Nephron (organoid): ENCODE results near the gene PRAMEF17.
"Not testable (repeated sequence)": the region's sequence is repeated elsewhere in the genome, so short reads cannot be mapped to it uniquely, and the experiment has no call there.

Experiments
- H3K27ac Mint-ChIP-seq, 3 experiments: 2 replicates each; pipeline ENCODE4 v1.8.0; 2020; ENCODE audit warnings: mixed read lengths in 3 of 3, mild to moderate bottlenecking in 2 of 3, moderate library complexity in 1 of 3
- H3K27me3 Mint-ChIP-seq: 2 replicates; pipeline ENCODE4 v1.8.0; 2021; ENCODE audit warnings: low read depth, mild to moderate bottlenecking, moderate library complexity, mixed read lengths
- H3K36me3 Mint-ChIP-seq: 2 replicates; pipeline ENCODE4 v1.8.0; 2020; ENCODE audit warnings: low read depth, mixed read lengths
- H3K4me1 Mint-ChIP-seq: 2 replicates; pipeline ENCODE4 v1.8.0; 2020; ENCODE audit warnings: mixed read lengths
- H3K4me3 Mint-ChIP-seq, 3 experiments: 2 replicates each; pipeline ENCODE4 v1.8.0; 2020; ENCODE audit warnings: mild to moderate bottlenecking in 3 of 3, mixed read lengths in 3 of 3, moderate library complexity in 2 of 3
- H3K9me3 Mint-ChIP-seq: 2 replicates; pipeline ENCODE4 v1.8.0; 2020; ENCODE audit warnings: mixed read lengths
- CTCF ChIP-seq, 3 experiments: fragments of 200-600 bp; sonication (generic); IDR thresholded peaks; one replicate each; pipeline ENCODE4 v1.5.0; 2021; ENCODE audit warnings: antibody characterized with exemption in 3 of 3; ENCODE audit not compliant: unreplicated experiment in 3 of 3

PRAMEF17 gene

GRCh38 chr1:13407811-13408210, 18.4 kb downstream of the PRAMEF17 start:
- Mint-ChIP-seq H3K4me1 (no peaks in the 10 kb centered on the region), H3K36me3 (no peaks in the 10 kb centered on the region), H3K27ac (no peak overlapping the region), H3K4me3 (no peak overlapping the region), H3K27me3 (no peaks in the 10 kb centered on the region), H3K9me3 (peaks cover 15% of the 10 kb centered on the region)
- TF ChIP-seq CTCF (IDR thresholded peaks at IDR 0.05; ENCODE audit: unreplicated experiment in 3 of 3), result no peak

GRCh38 chr1:13410150-13410549, 20.7 kb downstream of the PRAMEF17 start, which contains the start of gene PRAMEF20:
TSS of gene PRAMEF20 (plus strand) at chr1:13410450. CDS start at chr1:13416355, 5,905 bp downstream.
- H3K4me3 Mint-ChIP-seq, H3K4me1 Mint-ChIP-seq, H3K36me3 Mint-ChIP-seq, H3K27me3 Mint-ChIP-seq, H3K27ac Mint-ChIP-seq: not testable (repeated sequence)
- peaks cover 15% of the 10 kb centered on the region for H3K9me3 Mint-ChIP-seq

GRCh38 chr1:13430495-13430894, 41.1 kb downstream of the PRAMEF17 start:
- Mint-ChIP-seq H3K4me3 (no peak overlapping the region), H3K9me3 (peaks cover 26% of the 10 kb centered on the region), H3K27me3 (no peaks in the 10 kb centered on the region), H3K36me3 (no peaks in the 10 kb centered on the region), H3K4me1 (no peaks in the 10 kb centered on the region), H3K27ac (no peak overlapping the region)
- TF ChIP-seq CTCF (IDR thresholded peaks at IDR 0.05; ENCODE audit: unreplicated experiment in 3 of 3), result no peak

GRCh38 chr1:13432251-13432650, 42.8 kb downstream of the PRAMEF17 start:
- Mint-ChIP-seq H3K4me1 (no peaks in the 10 kb centered on the region), H3K36me3 (no peaks in the 10 kb centered on the region), H3K27me3 (peaks cover 8% of the 10 kb centered on the region), H3K9me3 (peaks cover 31% of the 10 kb centered on the region), H3K27ac (no peak overlapping the region), H3K4me3 (no peak overlapping the region)
- no peak for TF ChIP-seq CTCF (IDR thresholded peaks at IDR 0.05; ENCODE audit: unreplicated experiment in 3 of 3)

- peaks cover 16% of the 10 kb centered on the region for H3K27me3 Mint-ChIP-seq
- not testable (repeated sequence) for H3K4me3 Mint-ChIP-seq, H3K4me1 Mint-ChIP-seq, H3K27ac Mint-ChIP-seq, H3K36me3 Mint-ChIP-seq
- peaks cover 39% of the 10 kb centered on the region for H3K9me3 Mint-ChIP-seq
These were observed 44.4 kb downstream of the PRAMEF17 start for GRCh38 chr1:13433694-13434358.

- Mint-ChIP-seq H3K27me3 (peaks cover 16% of the 10 kb centered on the region), H3K4me3 (no peak overlapping the region), H3K27ac (no peak overlapping the region), H3K4me1 (no peaks in the 10 kb centered on the region), H3K36me3 (no peaks in the 10 kb centered on the region), H3K9me3 (peaks cover 34% of the 10 kb centered on the region)
- no peak for TF ChIP-seq CTCF (IDR thresholded peaks at IDR 0.05; ENCODE audit: unreplicated experiment in 3 of 3)
These were observed 46.0 kb downstream of the PRAMEF17 start for GRCh38 chr1:13435458-13435857.

GRCh38 chr1:13439104-13439783, 49.8 kb downstream of the PRAMEF17 start:
- Mint-ChIP-seq H3K27me3 (peaks cover 20% of the 10 kb centered on the region), H3K9me3 (peaks cover 25% of the 10 kb centered on the region)
- not testable (repeated sequence) for H3K36me3 Mint-ChIP-seq, H3K27ac Mint-ChIP-seq, H3K4me1 Mint-ChIP-seq, H3K4me3 Mint-ChIP-seq
